SK-N-MC (cell line): Measurements from ENCODE around the gene ANKRD31.
"Not testable (repeated sequence)": the region's sequence is repeated elsewhere in the genome, so short reads cannot be mapped to it uniquely, and the experiment has no call there.

ENCODE experiments used
- DNase-seq: peaks from one replicate; pipeline ENCODE4 v3.0.0-alpha.2; 2011; ENCODE audit warnings: low read depth, low spot score
- H3K27ac ChIP-seq: fragments of 200-600 bp; sonication (generic); 2 replicates; pipeline ENCODE4 v1.5.1; 2016; ENCODE audit warnings: mixed run types
- H3K36me3 ChIP-seq: fragments of 200-600 bp; sonication (generic); 2 replicates; pipeline ENCODE4 v1.6.1; 2017; ENCODE audit warnings: antibody characterized with exemption, low read length, mixed read lengths; ENCODE audit not compliant: insufficient read depth
- H3K4me3 ChIP-seq: fragments of 200-600 bp; sonication (generic); 2 replicates; pipeline ENCODE4 v1.5.1; 2016
- H3K9ac ChIP-seq: fragments of 200-600 bp; sonication (generic); 2 replicates; pipeline ENCODE4 v1.8.0; 2017; ENCODE audit warnings: mixed run types, mixed read lengths; ENCODE audit not compliant: insufficient read length
- H3K9me3 ChIP-seq: fragments of 200-600 bp; sonication (generic); 2 replicates; pipeline ENCODE4 v1.6.1; 2017; ENCODE audit warnings: low read depth, mild to moderate bottlenecking, antibody characterized with exemption, low read length, moderate library complexity, mixed read lengths
- EZH2 ChIP-seq: fragments of 200-600 bp; sonication (generic); IDR thresholded peaks from one replicate; pipeline ENCODE4 v1.6.1; 2017; ENCODE audit warnings: antibody characterized with exemption
- FOXP2 ChIP-seq: optimal IDR thresholded peaks from 2 replicates; pipeline ENCODE3; 2011; ENCODE audit warnings: mild to moderate bottlenecking, moderate library complexity; ENCODE audit not compliant: insufficient read depth; ENCODE audit errors: extremely low read length, control extremely low read depth
- POLR2AphosphoS5 ChIP-seq: IDR thresholded peaks from 2 replicates; pipeline ENCODE4 v1.6.1; 2012; ENCODE audit warnings: mild to moderate bottlenecking, low read depth, low read length, borderline replicate concordance

ANKRD31 gene

GRCh38 chr5:75202935-75203334 lies 33.7 kb downstream of the ANKRD31 start:
- no peak for TF ChIP-seq POLR2AphosphoS5
- TF ChIP-seq FOXP2, result no peak
- TF ChIP-seq EZH2, result no peak
- no peak overlapping the region for H3K27ac ChIP-seq

DNA sequence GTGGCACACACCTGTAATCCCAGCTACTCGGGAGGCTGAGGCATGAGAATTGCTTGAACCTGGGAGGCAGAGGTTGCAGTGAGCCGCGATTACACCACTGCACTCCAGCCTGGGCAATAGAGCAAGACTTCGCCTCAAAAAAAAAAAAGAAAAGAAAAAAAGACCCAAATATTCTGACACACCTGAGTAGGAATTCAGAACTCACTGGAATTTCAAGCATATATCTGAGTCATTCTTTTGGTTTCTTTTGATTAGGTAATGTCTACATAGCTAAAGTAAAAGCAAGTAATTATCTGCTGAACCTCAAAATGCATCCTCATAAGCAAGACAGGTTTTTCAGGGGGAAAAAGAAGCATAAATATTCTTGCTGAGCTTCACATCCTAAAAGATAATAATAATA lies 35.9 kb downstream of the ANKRD31 start:
- Histone ChIP-seq H3K36me3 (no peaks in the 10 kb centered on the region), H3K9ac (no peak overlapping the region), H3K9me3 (no peaks in the 10 kb centered on the region), H3K4me3 (no peak overlapping the region), H3K27ac (no peak overlapping the region)
- TF ChIP-seq POLR2AphosphoS5 (no peak), EZH2 (no peak), FOXP2 (no peak)
- DNase-seq, result no peak

More at GRCh38 chr5:75202935-75203334, 33.7 kb downstream of the ANKRD31 start:
- Histone ChIP-seq H3K36me3 (no peaks in the 10 kb centered on the region), H3K4me3 (no peak overlapping the region), H3K9ac (no peak overlapping the region), H3K9me3 (no peaks in the 10 kb centered on the region)
- DNase-seq, result no peak

DNA sequence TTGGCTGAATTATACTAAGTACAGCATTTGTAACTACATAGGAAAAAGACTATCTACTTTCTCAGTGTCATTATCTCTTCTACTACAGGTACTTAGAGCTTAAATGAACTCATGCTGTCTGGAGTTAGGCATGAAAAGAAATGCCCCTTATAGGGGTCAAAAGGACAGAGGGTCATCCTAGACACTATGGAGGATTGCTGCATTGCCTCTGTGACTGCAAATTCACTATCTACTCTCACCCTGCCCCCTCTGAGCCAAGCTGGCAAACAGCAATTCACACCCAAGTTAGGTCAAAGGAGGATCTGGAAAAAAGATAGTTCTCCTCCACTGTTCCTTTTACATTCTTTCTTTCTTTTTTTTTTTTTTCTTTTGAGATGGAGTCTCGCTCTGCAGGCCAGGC lies 36.7 kb downstream of the ANKRD31 start:
- Histone ChIP-seq H3K9me3 (no peaks in the 10 kb centered on the region), H3K9ac (no peak overlapping the region), H3K36me3 (no peaks in the 10 kb centered on the region), H3K27ac (no peak overlapping the region), H3K4me3 (no peak overlapping the region)
- TF ChIP-seq POLR2AphosphoS5 (no peak), EZH2 (no peak), FOXP2 (no peak)
- no peak for DNase-seq

GRCh38 chr5:75199071-75199470 lies 37.6 kb downstream of the ANKRD31 start:
- H3K9ac ChIP-seq, result no peak overlapping the region
- no peaks in the 10 kb centered on the region for H3K36me3 ChIP-seq
- H3K4me3 ChIP-seq, result no peak overlapping the region
- no peak overlapping the region for H3K27ac ChIP-seq
- DNase-seq, result no peak
- no peaks in the 10 kb centered on the region for H3K9me3 ChIP-seq
- no peak for TF ChIP-seq POLR2AphosphoS5
- TF ChIP-seq EZH2, result no peak
- TF ChIP-seq FOXP2, result no peak

DNA sequence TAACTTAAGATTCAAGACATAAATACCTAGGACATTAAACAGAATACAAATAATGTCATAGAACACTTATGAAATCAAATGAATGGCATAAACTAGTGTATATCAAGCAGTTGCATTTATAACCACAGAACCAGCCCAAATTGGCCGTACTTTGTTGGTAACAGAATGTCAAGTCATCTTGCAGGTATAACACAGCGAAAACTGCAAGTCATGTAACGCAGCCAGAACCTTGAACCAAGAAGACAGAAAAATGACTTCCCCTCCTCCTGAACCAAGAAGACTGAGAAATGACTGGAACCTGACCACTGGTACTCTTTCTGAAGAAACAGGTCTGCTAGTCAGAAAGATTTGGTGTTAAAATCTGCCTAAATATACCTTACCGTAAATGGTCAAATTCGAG lies 38.9 kb downstream of the ANKRD31 start:
- Histone ChIP-seq H3K9me3 (no peaks in the 10 kb centered on the region), H3K27ac (no peak overlapping the region), H3K4me3 (no peak overlapping the region), H3K36me3 (no peaks in the 10 kb centered on the region), H3K9ac (no peak overlapping the region)
- no peak for DNase-seq
- no peak for TF ChIP-seq POLR2AphosphoS5
- TF ChIP-seq EZH2, result no peak
- TF ChIP-seq FOXP2, result no peak

DNA sequence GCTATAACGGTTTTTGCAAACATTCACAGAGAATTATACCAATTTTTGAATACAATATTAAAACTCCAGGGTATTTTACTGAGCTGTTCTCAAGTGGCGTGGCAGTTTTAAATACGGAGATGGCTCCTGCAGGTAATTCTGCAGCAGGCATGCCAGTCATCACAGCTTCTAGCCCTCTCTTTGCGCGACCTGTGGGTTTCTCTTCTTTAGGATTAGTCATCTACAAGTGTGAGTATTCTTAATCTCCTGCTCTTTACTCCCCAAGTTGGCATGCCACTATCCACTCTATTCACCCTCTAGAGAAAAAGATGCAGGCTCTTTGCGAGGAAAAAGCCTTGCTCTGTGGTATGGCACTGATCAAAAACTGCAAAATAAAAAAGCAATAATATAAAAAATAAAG lies 43.9 kb downstream of the ANKRD31 start:
- no peaks in the 10 kb centered on the region for H3K9me3 ChIP-seq
- no peak overlapping the region for H3K27ac ChIP-seq
- DNase-seq, result no peak
- H3K9ac ChIP-seq, result no peak overlapping the region
- no peak overlapping the region for H3K4me3 ChIP-seq
- TF ChIP-seq EZH2, result no peak
- TF ChIP-seq FOXP2, result no peak
- no peak for TF ChIP-seq POLR2AphosphoS5
- H3K36me3 ChIP-seq, result no peaks in the 10 kb centered on the region

DNA sequence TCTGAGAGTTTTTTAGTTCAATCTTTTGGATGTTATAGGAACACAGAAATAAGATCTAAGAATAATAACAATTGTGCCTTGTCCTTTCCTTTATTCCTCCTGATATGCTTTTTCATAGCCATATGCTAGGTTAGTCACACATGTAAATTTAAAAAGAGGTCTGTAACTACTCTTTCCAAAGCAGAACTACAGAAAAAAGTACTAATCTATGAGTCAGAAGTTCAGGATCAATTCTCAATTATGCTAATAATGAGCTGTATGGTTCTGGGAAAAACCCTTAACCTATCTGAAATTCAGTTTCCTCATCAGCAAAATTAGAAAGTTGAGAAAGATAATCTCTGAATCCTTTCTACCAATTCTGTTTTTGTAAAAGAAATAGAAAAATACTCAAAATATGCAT lies 44.4 kb downstream of the ANKRD31 start:
- H3K9me3 ChIP-seq, result no peaks in the 10 kb centered on the region
- H3K36me3 ChIP-seq, result no peaks in the 10 kb centered on the region
- DNase-seq, result no peak
- no peak overlapping the region for H3K4me3 ChIP-seq
- TF ChIP-seq POLR2AphosphoS5 (no peak), EZH2 (no peak), FOXP2 (no peak)
- no peak overlapping the region for H3K27ac ChIP-seq
- no peak overlapping the region for H3K9ac ChIP-seq

GRCh38 chr5:75190227-75190626 lies 46.5 kb downstream of the ANKRD31 start:
- Histone ChIP-seq H3K36me3 (no peaks in the 10 kb centered on the region), H3K9me3 (no peaks in the 10 kb centered on the region), H3K27ac (no peak overlapping the region), H3K4me3 (no peak overlapping the region), H3K9ac (no peak overlapping the region)
- TF ChIP-seq POLR2AphosphoS5 (no peak), EZH2 (no peak), FOXP2 (no peak)
- DNase-seq, result no peak

- H3K9ac ChIP-seq, result no peak overlapping the region
- TF ChIP-seq EZH2 (no peak), POLR2AphosphoS5 (no peak), FOXP2 (no peak)
- DNase-seq, result no peak
- H3K9me3 ChIP-seq, result no peaks in the 10 kb centered on the region
- H3K4me3 ChIP-seq, result no peak overlapping the region
- H3K36me3 ChIP-seq, result no peaks in the 10 kb centered on the region
- no peak overlapping the region for H3K27ac ChIP-seq
Observed at GRCh38 chr5:75189353-75189752, 47.3 kb downstream of the ANKRD31 start.

- H3K9me3 ChIP-seq, result no peaks in the 10 kb centered on the region
- H3K36me3 ChIP-seq, result no peaks in the 10 kb centered on the region
- H3K4me3 ChIP-seq, result no peak overlapping the region
- H3K9ac ChIP-seq, result no peak overlapping the region
- no peak for DNase-seq
- H3K27ac ChIP-seq, result no peak overlapping the region
- no peak for TF ChIP-seq EZH2
- TF ChIP-seq FOXP2, result no peak
- TF ChIP-seq POLR2AphosphoS5, result no peak
Observed at GRCh38 chr5:75185763-75186162, 50.9 kb downstream of the ANKRD31 start.

DNA sequence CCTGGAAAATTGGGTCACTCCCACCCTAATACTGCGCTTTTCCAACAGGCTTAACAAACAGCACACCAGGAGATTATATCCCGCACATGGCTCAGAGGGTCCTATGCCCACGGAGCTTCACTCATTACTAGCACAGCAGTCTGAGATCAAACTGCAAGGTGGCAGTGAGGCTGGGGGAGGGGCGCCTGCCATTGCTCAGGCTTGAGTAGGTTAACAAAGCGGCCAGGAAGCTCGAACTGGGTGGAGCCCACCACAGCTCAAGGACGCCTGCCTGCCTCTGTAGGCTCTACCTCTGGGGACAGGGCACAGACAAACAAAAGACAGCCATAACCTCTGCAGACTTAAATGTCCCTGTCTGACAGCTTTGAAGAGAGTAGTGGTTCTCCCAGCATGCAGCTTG lies 60.7 kb downstream of the ANKRD31 start:
- not testable (repeated sequence) for DNase-seq, H3K9me3 ChIP-seq, H3K36me3 ChIP-seq, H3K4me3 ChIP-seq, H3K27ac ChIP-seq, H3K9ac ChIP-seq

DNA sequence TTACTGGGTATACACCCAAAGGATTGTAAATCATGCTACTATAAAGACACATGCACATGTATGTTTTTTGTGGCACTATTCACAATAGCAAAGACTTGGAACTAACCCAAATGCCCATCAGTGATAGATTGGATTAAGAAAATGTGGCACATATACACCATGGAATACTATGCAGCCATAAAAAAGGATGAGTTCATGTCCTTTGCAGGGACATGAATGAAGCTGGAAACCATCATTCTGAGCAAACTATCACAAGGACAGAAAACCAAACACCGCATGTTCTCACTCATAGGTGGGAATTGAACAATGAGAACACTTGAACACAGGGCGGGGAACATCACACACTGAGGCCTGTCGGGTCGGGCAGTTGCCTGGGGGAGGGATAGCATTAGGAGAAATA lies 61.8 kb downstream of the ANKRD31 start:
- not testable (repeated sequence) for H3K27ac ChIP-seq, H3K9me3 ChIP-seq, DNase-seq, H3K4me3 ChIP-seq, H3K36me3 ChIP-seq, H3K9ac ChIP-seq
